ENCODE measurements around the gene PTPRG.
"Not testable (repeated sequence)": the region's sequence is repeated elsewhere in the genome, so short reads cannot be mapped to it uniquely, and the experiment has no call there.

Gene PTPRG

DNA sequence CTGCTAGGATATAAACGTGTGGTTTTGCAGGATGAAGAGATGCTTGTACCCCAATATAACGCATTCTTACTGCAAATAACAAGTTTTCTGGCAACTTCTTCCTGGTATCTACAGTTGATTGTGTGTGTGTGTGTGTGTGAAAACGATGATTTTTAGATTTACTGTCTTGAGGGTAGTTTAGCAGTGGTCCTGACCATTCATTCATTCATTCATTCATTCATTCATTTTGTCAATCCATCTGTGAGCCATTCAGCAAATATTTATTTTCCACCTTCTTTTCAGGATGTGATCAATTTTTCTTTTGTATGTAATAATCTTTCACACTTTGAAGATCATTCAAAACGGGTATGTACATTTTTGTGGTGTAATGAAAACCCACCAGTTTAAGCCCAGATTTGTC is 250.7 kb downstream of the PTPRG start:
- Histone ChIP-seq H3K4me3 (ENCODE audit: low read length) (no peak overlapping the region), H3K27me3 (ENCODE audit: insufficient read depth, low read length) (no peaks in the 10 kb centered on the region), H3K27ac (ENCODE audit: low read length) (no peak overlapping the region), H3K4me1 (ENCODE audit: insufficient read depth, low read length) (peaks cover 43% of the 10 kb centered on the region), H3K9ac (ENCODE audit: low read depth, low read length) (no peak overlapping the region), H3K36me3 (ENCODE audit: insufficient read depth, low read depth, low read length) (no peaks in the 10 kb centered on the region), H3K9me3 (ENCODE audit: insufficient read depth, low read depth, low read length) (no peaks in the 10 kb centered on the region)

DNA sequence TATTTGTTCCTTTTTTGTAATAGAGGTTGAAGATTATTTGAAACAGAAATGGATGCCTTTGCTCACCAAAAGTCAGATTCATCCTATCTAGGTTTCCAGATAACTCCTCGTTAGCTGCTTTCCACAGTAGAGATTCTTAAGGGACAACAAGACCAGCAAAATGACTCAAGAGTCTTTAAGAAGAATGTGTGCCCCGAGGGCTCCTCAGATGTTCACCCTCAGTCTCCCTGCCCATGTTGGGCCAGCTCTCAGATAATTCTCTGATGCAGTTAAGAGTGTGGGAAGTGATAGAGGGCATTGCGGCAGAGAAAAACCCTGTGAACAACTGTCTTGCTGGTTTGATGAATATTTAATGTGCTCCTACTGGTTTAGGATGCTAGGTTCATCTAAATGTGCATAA is 251.1 kb downstream of the PTPRG start:
- Histone ChIP-seq H3K9ac (ENCODE audit: low read depth, low read length) (no peak overlapping the region), H3K27ac (ENCODE audit: low read length) (no peak overlapping the region), H3K9me3 (ENCODE audit: insufficient read depth, low read depth, low read length) (no peaks in the 10 kb centered on the region), H3K27me3 (ENCODE audit: insufficient read depth, low read length) (no peaks in the 10 kb centered on the region), H3K4me1 (ENCODE audit: insufficient read depth, low read length) (peaks cover 39% of the 10 kb centered on the region), H3K36me3 (ENCODE audit: insufficient read depth, low read depth, low read length) (no peaks in the 10 kb centered on the region), H3K4me3 (ENCODE audit: low read length) (no peak overlapping the region)

DNA sequence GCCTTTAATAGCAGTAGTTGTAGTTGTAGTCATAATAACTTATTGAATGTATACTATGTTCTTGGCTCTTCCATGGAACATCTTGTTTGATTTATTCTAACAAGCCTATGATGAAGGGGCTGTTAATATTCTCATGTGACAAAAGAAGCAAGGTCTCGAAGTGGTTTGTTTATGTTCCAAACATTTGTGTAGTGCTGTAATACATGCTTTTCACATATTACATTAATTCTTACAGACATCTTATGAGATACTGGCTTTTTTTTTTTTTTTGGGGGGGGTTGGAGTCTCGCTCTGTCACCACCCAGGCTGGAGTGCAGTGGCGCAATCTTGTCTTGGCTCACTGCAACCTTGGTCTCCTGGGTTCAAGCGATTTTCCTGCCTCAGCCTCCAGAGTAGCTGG is 252.3 kb downstream of the PTPRG start:
- Histone ChIP-seq H3K4me1 (ENCODE audit: insufficient read depth, low read length) (peaks cover 28% of the 10 kb centered on the region), H3K9ac (ENCODE audit: low read depth, low read length) (no peak overlapping the region), H3K9me3 (ENCODE audit: insufficient read depth, low read depth, low read length) (no peaks in the 10 kb centered on the region), H3K36me3 (ENCODE audit: insufficient read depth, low read depth, low read length) (no peaks in the 10 kb centered on the region), H3K27me3 (ENCODE audit: insufficient read depth, low read length) (no peaks in the 10 kb centered on the region), H3K4me3 (ENCODE audit: low read length) (no peak overlapping the region), H3K27ac (ENCODE audit: low read length) (no peak overlapping the region)

- H3K27ac ChIP-seq (ENCODE audit: low read length) = no peak overlapping the region
- no peak overlapping the region for H3K9ac ChIP-seq (ENCODE audit: low read depth, low read length)
- no peak overlapping the region for H3K4me3 ChIP-seq (ENCODE audit: low read length)
- H3K36me3 ChIP-seq (ENCODE audit: insufficient read depth, low read depth, low read length) = no peaks in the 10 kb centered on the region
- H3K9me3 ChIP-seq (ENCODE audit: insufficient read depth, low read depth, low read length) = no peaks in the 10 kb centered on the region
- H3K27me3 ChIP-seq (ENCODE audit: insufficient read depth, low read length) = no peaks in the 10 kb centered on the region
- H3K4me1 ChIP-seq (ENCODE audit: insufficient read depth, low read length) = peaks cover 24% of the 10 kb centered on the region
These were observed 253.3 kb downstream of the PTPRG start for GRCh38 chr3:61814674-61815073.

DNA sequence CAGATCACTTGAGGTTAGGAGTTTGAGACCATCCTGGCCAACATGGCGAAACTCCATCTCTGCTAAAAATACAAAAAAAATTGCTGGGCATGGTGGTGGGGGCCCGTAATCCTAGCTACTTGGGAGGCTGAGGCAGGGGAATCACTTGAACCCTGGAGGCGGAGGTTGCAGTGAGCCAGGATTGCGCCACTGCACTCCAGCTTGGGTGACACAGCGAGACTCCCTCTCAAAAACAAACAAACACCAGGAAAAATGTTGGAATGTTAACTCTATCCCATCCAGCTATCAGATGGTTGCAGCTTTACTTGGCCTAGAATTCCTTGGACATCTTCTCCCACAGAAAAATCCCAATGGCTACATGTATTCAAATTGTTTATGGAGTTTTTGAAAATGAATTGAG is 254.9 kb downstream of the PTPRG start:
- H3K27me3 ChIP-seq (ENCODE audit: insufficient read depth, low read length); H3K36me3 ChIP-seq (ENCODE audit: insufficient read depth, low read depth, low read length); H3K9me3 ChIP-seq (ENCODE audit: insufficient read depth, low read depth, low read length); H3K9ac ChIP-seq (ENCODE audit: low read depth, low read length); H3K4me3 ChIP-seq (ENCODE audit: low read length); H3K27ac ChIP-seq (ENCODE audit: low read length): not testable (repeated sequence)
- peaks cover 24% of the 10 kb centered on the region for H3K4me1 ChIP-seq (ENCODE audit: insufficient read depth, low read length)

DNA sequence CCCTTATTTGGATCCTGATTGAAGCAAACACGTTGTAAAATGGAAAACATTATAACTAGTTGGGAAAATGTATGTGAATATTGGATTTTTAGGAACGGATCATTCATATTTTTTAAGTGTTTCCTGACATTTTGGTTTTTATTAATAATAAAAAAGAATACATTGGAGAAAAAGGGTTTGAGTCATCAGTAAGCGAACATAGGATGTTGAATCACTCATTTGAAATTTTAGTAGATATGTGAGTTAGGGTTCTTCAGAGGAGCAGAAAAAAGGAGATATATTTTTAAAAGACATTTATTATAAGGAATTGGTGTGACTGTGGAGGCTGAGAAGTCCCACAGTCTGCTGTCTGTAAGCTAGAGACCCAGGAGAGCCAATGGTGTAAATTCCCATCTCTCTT is 258.5 kb downstream of the PTPRG start:
- H3K36me3 ChIP-seq (ENCODE audit: insufficient read depth, low read depth, low read length) = no peaks in the 10 kb centered on the region
- H3K27me3 ChIP-seq (ENCODE audit: insufficient read depth, low read length) = no peaks in the 10 kb centered on the region
- no peak overlapping the region for H3K27ac ChIP-seq (ENCODE audit: low read length)
- peaks cover 12% of the 10 kb centered on the region for H3K4me1 ChIP-seq (ENCODE audit: insufficient read depth, low read length)
- no peaks in the 10 kb centered on the region for H3K9me3 ChIP-seq (ENCODE audit: insufficient read depth, low read depth, low read length)
- H3K4me3 ChIP-seq (ENCODE audit: low read length) = no peak overlapping the region
- H3K9ac ChIP-seq (ENCODE audit: low read depth, low read length) = no peak overlapping the region

DNA sequence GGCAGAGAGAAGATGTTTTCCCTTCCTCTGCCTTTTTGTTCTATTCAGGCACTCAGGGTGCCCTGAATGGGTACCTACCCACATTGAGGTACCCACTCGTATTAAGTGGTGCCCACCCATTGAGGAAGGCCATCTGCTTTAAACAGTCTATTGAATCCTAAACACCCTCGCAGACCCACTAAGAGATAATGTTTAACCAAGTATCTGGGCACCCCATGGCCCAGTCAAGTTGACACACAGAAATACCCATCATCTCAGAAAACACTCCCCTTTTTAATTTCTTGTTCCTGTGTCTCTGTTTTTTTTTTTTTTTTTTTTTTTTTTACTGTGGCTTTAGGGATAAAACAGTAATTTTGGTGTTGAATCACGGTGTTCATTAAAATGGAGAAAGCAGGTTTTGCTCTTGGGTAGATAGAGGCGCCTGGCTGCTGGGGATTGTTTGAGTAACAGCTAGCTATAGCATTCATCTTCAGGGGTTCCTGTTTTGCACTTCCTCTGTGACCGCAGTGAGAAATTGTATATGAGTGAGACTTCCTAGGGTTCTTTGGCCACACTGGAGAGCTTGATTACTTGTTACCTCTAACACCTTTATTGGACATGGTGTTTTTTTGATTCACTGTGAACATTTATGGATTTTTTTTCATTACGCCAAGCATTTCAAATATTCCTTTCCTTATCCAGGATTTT is 259.1 kb downstream of the PTPRG start:
- H3K4me1 ChIP-seq (ENCODE audit: insufficient read depth, low read length) = peaks cover 12% of the 10 kb centered on the region
- no peak overlapping the region for H3K27ac ChIP-seq (ENCODE audit: low read length)
- no peaks in the 10 kb centered on the region for H3K9me3 ChIP-seq (ENCODE audit: insufficient read depth, low read depth, low read length)
- no peak overlapping the region for H3K4me3 ChIP-seq (ENCODE audit: low read length)
- no peaks in the 10 kb centered on the region for H3K27me3 ChIP-seq (ENCODE audit: insufficient read depth, low read length)
- H3K9ac ChIP-seq (ENCODE audit: low read depth, low read length) = no peak overlapping the region
- H3K36me3 ChIP-seq (ENCODE audit: insufficient read depth, low read depth, low read length) = no peaks in the 10 kb centered on the region

GRCh38 chr3:61821823-61822251 is 260.5 kb downstream of the PTPRG start:
- H3K9me3 ChIP-seq (ENCODE audit: insufficient read depth, low read depth, low read length) = no peaks in the 10 kb centered on the region
- H3K4me3 ChIP-seq (ENCODE audit: low read length) = no peak overlapping the region
- H3K27ac ChIP-seq (ENCODE audit: low read length) = no peak overlapping the region

GRCh38 chr3:61822588-61822987 is 261.2 kb downstream of the PTPRG start:
- Histone ChIP-seq H3K9ac (ENCODE audit: low read depth, low read length) (no peak overlapping the region), H3K4me3 (ENCODE audit: low read length) (no peak overlapping the region), H3K27ac (ENCODE audit: low read length) (no peak overlapping the region), H3K27me3 (ENCODE audit: insufficient read depth, low read length) (no peaks in the 10 kb centered on the region), H3K9me3 (ENCODE audit: insufficient read depth, low read depth, low read length) (no peaks in the 10 kb centered on the region), H3K4me1 (ENCODE audit: insufficient read depth, low read length) (peaks cover 12% of the 10 kb centered on the region), H3K36me3 (ENCODE audit: insufficient read depth, low read depth, low read length) (no peaks in the 10 kb centered on the region)

More at GRCh38 chr3:61821823-61822251, 260.5 kb downstream of the PTPRG start:
- no peaks in the 10 kb centered on the region for H3K27me3 ChIP-seq (ENCODE audit: insufficient read depth, low read length)
- no peak overlapping the region for H3K9ac ChIP-seq (ENCODE audit: low read depth, low read length)
- H3K36me3 ChIP-seq (ENCODE audit: insufficient read depth, low read depth, low read length) = no peaks in the 10 kb centered on the region
- peaks cover 12% of the 10 kb centered on the region for H3K4me1 ChIP-seq (ENCODE audit: insufficient read depth, low read length)

DNA sequence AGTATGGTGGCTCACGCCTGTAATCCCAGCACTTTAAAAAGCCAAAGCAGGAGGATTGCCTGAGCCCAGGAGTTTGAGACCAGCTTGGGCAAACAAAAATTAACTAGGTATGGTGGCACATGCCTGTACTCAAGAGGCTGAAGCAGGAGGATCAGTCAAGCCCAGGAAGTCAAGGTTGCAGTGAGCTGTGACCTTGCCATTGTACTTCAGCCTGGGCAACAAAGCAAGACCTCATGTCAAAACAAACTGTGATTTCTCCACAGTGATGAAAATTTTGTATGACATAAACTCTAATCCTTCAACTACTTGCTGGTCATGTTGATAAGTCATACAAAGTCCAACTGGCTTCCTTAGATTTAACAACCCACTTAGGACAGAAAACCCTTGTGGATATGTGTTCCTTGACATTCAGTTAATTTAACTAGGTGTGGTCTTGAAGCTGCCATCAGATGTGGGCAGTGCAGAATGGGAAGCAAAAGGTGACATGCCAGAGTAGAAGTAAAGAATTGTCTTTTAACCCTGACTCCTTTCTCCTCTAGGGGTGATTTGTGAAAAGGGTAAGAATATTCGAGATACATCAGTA is 263.3 kb downstream of the PTPRG start:
- H3K4me3 ChIP-seq (ENCODE audit: low read length) = no peak overlapping the region
- no peaks in the 10 kb centered on the region for H3K36me3 ChIP-seq (ENCODE audit: insufficient read depth, low read depth, low read length)
- no peak overlapping the region for H3K9ac ChIP-seq (ENCODE audit: low read depth, low read length)
- peaks cover 21% of the 10 kb centered on the region for H3K4me1 ChIP-seq (ENCODE audit: insufficient read depth, low read length)
- H3K27ac ChIP-seq (ENCODE audit: low read length) = no peak overlapping the region
- H3K9me3 ChIP-seq (ENCODE audit: insufficient read depth, low read depth, low read length) = no peaks in the 10 kb centered on the region
- H3K27me3 ChIP-seq (ENCODE audit: insufficient read depth, low read length) = no peaks in the 10 kb centered on the region

DNA sequence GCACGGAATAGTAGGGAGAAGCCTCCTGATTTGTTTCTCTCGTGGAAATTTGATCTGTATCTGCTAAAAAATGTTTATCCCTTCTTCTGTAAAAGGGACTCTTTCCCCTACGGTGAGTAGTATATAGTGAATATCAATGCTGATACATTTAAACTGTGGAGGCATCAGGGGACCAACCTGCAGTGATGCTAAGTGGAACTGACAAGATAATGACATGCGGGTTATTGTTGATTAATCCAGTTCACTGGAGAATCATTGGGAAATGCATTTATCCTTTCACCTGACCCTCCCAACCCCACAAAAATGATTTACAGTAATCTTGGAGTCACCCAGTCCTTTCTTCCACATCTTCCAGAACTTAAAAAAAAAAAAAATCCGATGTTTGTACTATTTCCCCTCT is 264.8 kb downstream of the PTPRG start:
- H3K27me3 ChIP-seq (ENCODE audit: insufficient read depth, low read length) = no peaks in the 10 kb centered on the region
- no peaks in the 10 kb centered on the region for H3K36me3 ChIP-seq (ENCODE audit: insufficient read depth, low read depth, low read length)
- H3K9ac ChIP-seq (ENCODE audit: low read depth, low read length) = no peak overlapping the region
- no peak overlapping the region for H3K27ac ChIP-seq (ENCODE audit: low read length)
- no peaks in the 10 kb centered on the region for H3K9me3 ChIP-seq (ENCODE audit: insufficient read depth, low read depth, low read length)
- H3K4me3 ChIP-seq (ENCODE audit: low read length) = no peak overlapping the region
- H3K4me1 ChIP-seq (ENCODE audit: insufficient read depth, low read length) = peaks cover 25% of the 10 kb centered on the region

GRCh38 chr3:61828184-61828874 is 267.0 kb downstream of the PTPRG start:
- Histone ChIP-seq H3K9me3 (ENCODE audit: insufficient read depth, low read depth, low read length) (no peaks in the 10 kb centered on the region), H3K36me3 (ENCODE audit: insufficient read depth, low read depth, low read length) (no peaks in the 10 kb centered on the region), H3K27me3 (ENCODE audit: insufficient read depth, low read length) (no peaks in the 10 kb centered on the region), H3K27ac (ENCODE audit: low read length) (no peak overlapping the region), H3K9ac (ENCODE audit: low read depth, low read length) (no peak overlapping the region), H3K4me1 (ENCODE audit: insufficient read depth, low read length) (peaks cover 22% of the 10 kb centered on the region; the same call in 1 of the 2 replicates), H3K4me3 (ENCODE audit: low read length) (no peak overlapping the region)

Data from iPS-20b (cell line).